WERI-Rb-1 (cell line): ENCODE results near the gene FKBP5.

ENCODE experiments used
- DNase-seq: peaks from one replicate; pipeline ENCODE4 v3.0.0-alpha.2; 2020
- H3K27ac ChIP-seq: fragments of 250-450 bp; sonication (Bioruptor Pico); 2 replicates; pipeline ENCODE4 v1.5.1; 2020; ENCODE audit warnings: mild to moderate bottlenecking, moderate library complexity
- H3K27me3 ChIP-seq: fragments of 250-450 bp; sonication (Bioruptor Pico); 2 replicates; pipeline ENCODE4 v1.5.1; 2021; ENCODE audit warnings: mild to moderate bottlenecking, low read depth, moderate library complexity; ENCODE audit not compliant: insufficient read depth, severe bottlenecking
- H3K36me3 ChIP-seq: fragments of 250-450 bp; sonication (Bioruptor Pico); 2 replicates; pipeline ENCODE4 v1.5.1; 2020; ENCODE audit warnings: mild to moderate bottlenecking, moderate library complexity
- H3K4me3 ChIP-seq: 2 replicates; pipeline ENCODE4 v1.5.1; 2011; ENCODE audit warnings: low read depth, mild to moderate bottlenecking, control low read depth, low read length
- H3K9me3 ChIP-seq: fragments of 250-450 bp; sonication (Bioruptor Pico); 2 replicates; pipeline ENCODE4 v1.5.1; 2021; ENCODE audit warnings: mild to moderate bottlenecking, moderate library complexity; ENCODE audit not compliant: severe bottlenecking
- TF ChIP-seq, protein P1 (sequence below): IDR thresholded peaks from 2 replicates; pipeline ENCODE4 v1.5.1; 2011; ENCODE audit warnings: low read depth, mild to moderate bottlenecking, control low read depth, inconsistent platforms, low read length

The FKBP5 gene

GRCh38 chr6:35668744-35669450 is 19.8 kb downstream of the FKBP5 start:
- Histone ChIP-seq H3K4me3 (no peak overlapping the region), H3K27me3 (no peaks in the 10 kb centered on the region), H3K9me3 (no peaks in the 10 kb centered on the region), H3K27ac (no peak overlapping the region), H3K36me3 (no peaks in the 10 kb centered on the region)
- DNase-seq, result no peak
- TF ChIP-seq, protein P1, sequence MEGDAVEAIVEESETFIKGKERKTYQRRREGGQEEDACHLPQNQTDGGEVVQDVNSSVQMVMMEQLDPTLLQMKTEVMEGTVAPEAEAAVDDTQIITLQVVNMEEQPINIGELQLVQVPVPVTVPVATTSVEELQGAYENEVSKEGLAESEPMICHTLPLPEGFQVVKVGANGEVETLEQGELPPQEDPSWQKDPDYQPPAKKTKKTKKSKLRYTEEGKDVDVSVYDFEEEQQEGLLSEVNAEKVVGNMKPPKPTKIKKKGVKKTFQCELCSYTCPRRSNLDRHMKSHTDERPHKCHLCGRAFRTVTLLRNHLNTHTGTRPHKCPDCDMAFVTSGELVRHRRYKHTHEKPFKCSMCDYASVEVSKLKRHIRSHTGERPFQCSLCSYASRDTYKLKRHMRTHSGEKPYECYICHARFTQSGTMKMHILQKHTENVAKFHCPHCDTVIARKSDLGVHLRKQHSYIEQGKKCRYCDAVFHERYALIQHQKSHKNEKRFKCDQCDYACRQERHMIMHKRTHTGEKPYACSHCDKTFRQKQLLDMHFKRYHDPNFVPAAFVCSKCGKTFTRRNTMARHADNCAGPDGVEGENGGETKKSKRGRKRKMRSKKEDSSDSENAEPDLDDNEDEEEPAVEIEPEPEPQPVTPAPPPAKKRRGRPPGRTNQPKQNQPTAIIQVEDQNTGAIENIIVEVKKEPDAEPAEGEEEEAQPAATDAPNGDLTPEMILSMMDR, result no peak

DNA sequence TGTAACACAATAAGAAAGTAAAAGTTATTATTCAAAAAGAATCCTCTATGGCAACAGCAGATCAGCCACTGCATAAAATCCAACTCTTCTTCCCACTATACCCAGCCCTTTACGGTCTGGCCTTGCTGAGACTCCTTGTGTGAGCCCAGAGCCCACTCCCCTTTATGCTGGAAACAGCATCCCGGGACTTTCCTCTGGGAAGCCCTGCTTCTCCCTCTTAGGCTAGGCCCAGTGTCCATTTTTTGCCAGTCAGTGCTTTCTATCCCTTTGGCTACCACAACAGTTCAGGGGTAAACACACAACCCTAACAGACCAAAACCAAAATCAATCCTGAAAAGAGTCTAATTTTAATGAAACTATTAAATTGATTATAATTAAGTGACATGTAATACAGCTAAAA is 20.6 kb downstream of the FKBP5 start:
- Histone ChIP-seq H3K36me3 (no peaks in the 10 kb centered on the region), H3K4me3 (no peak overlapping the region), H3K9me3 (no peaks in the 10 kb centered on the region), H3K27ac (no peak overlapping the region), H3K27me3 (no peaks in the 10 kb centered on the region)
- DNase-seq, result no peak
- TF ChIP-seq, protein P1, result no peak

GRCh38 chr6:35665573-35665972 is 23.1 kb downstream of the FKBP5 start:
- H3K36me3 ChIP-seq, result no peaks in the 10 kb centered on the region
- TF ChIP-seq, protein P1, result no peak
- H3K27ac ChIP-seq, result no peak overlapping the region
- H3K27me3 ChIP-seq, result no peaks in the 10 kb centered on the region
- DNase-seq, result no peak
- H3K9me3 ChIP-seq, result no peaks in the 10 kb centered on the region
- no peak overlapping the region for H3K4me3 ChIP-seq

- DNase-seq, result no peak
- H3K4me3 ChIP-seq, result no peak overlapping the region
- no peaks in the 10 kb centered on the region for H3K36me3 ChIP-seq
- H3K27me3 ChIP-seq, result no peaks in the 10 kb centered on the region
- TF ChIP-seq, protein P1, result no peak
- no peaks in the 10 kb centered on the region for H3K9me3 ChIP-seq
- no peak overlapping the region for H3K27ac ChIP-seq
These were observed 23.8 kb downstream of the FKBP5 start for GRCh38 chr6:35664945-35665344.

DNA sequence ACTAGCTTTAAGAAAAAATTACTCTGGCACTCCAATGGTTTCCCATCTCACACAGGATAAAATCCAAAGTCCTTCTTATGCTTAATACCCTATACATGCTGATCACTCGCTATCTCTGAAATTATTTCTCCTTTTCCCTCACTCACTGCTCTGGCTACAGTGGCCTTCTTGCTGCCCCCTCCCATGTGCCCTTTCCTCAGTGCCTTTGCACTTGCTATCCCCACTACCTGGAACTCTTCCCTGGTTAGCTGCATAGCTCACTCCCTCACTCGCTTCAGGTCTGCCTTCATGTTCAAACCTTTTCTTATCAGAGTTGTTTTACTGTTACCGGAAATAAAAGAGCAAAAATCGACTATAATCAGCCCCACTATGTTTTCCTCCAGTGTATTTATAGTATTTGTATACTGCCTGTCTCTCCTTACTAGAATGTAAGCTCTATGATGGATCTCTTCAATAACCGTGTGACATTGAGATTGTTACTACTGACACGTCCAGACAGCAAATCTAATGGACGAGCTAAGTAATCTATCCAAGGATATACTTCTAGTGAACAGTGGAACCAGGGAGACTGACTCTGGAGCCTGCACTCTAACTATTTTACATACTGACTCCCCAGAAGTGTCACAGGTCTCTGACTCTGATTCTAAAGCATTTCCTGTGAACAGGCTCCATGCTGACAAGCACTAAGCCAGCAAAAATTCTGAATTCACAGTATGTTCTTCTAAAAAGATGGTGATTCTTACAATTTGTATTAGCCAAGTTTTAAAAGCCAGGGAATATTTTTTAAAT is 25.1 kb downstream of the FKBP5 start:
- DNase-seq, result no peak
- no peaks in the 10 kb centered on the region for H3K27me3 ChIP-seq
- no peak overlapping the region for H3K4me3 ChIP-seq
- peak overlapping the region; percentile 46 for H3K27ac ChIP-seq
- TF ChIP-seq, protein P1, result no peak
- no peaks in the 10 kb centered on the region for H3K9me3 ChIP-seq
- no peaks in the 10 kb centered on the region for H3K36me3 ChIP-seq
